Nephron (organoid): ENCODE measurements around the gene PSMD11.
"Not testable (repeated sequence)": the region's sequence is repeated elsewhere in the genome, so short reads cannot be mapped to it uniquely, and the experiment has no call there.

Source experiments
- H3K27ac Mint-ChIP-seq, 3 experiments: 2 replicates each; pipeline ENCODE4 v1.8.0; 2020; ENCODE audit warnings: mixed read lengths in 3 of 3, mild to moderate bottlenecking in 2 of 3, moderate library complexity in 1 of 3
- H3K27me3 Mint-ChIP-seq: 2 replicates; pipeline ENCODE4 v1.8.0; 2021; ENCODE audit warnings: low read depth, mild to moderate bottlenecking, moderate library complexity, mixed read lengths
- H3K36me3 Mint-ChIP-seq: 2 replicates; pipeline ENCODE4 v1.8.0; 2020; ENCODE audit warnings: low read depth, mixed read lengths
- H3K4me1 Mint-ChIP-seq: 2 replicates; pipeline ENCODE4 v1.8.0; 2020; ENCODE audit warnings: mixed read lengths
- H3K4me3 Mint-ChIP-seq, 3 experiments: 2 replicates each; pipeline ENCODE4 v1.8.0; 2020; ENCODE audit warnings: mild to moderate bottlenecking in 3 of 3, mixed read lengths in 3 of 3, moderate library complexity in 2 of 3
- H3K9me3 Mint-ChIP-seq: 2 replicates; pipeline ENCODE4 v1.8.0; 2020; ENCODE audit warnings: mixed read lengths
- TF ChIP-seq, protein P1 (sequence below), 3 experiments: fragments of 200-600 bp; sonication (generic); IDR thresholded peaks; one replicate each; pipeline ENCODE4 v1.5.0; 2021; ENCODE audit warnings: antibody characterized with exemption in 3 of 3; ENCODE audit not compliant: unreplicated experiment in 3 of 3

Gene PSMD11

DNA sequence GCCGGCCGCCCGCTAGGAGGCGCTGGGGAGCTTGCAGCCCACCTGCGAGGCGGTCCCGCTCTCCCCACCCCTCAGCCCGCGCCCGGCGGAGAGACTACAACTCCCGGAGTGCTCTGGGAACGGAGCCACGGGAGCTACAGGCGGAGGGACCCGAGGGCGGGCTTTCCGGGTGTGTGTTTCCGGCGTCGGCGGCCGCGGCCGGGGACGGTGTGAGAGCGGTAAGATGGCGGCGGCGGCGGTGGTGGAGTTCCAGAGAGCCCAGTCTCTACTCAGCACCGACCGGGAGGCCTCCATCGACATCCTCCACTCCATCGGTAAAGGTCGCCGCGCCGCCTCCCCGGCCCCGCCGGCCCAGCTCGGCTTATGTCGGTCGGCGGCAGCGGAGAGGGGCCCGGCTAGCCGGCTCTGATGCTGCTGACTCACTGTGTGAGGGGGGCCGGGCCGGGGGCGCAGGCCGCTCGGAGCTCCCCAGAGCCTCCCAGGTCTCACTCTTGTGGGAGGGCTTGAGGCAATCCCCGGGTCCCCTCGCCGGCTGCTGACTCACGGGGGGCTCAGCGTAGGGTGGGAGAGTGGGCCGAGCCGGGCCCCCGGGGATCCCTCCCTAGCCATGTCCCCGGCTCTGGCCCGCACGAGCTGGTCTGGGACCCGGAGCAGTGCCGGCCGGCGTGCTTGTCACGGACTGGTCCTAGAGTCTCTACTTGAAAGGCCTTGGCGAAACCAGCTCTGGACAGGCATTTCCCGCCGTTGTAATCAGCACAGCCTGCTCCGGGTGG is at the start of gene PSMD11:
Gene PSMD11, plus strand, starts transcription at position 210 of the 773 bp plus-strand sequence. Its CDS starts 14 bp downstream, at position 224.
- TF ChIP-seq, protein P1, sequence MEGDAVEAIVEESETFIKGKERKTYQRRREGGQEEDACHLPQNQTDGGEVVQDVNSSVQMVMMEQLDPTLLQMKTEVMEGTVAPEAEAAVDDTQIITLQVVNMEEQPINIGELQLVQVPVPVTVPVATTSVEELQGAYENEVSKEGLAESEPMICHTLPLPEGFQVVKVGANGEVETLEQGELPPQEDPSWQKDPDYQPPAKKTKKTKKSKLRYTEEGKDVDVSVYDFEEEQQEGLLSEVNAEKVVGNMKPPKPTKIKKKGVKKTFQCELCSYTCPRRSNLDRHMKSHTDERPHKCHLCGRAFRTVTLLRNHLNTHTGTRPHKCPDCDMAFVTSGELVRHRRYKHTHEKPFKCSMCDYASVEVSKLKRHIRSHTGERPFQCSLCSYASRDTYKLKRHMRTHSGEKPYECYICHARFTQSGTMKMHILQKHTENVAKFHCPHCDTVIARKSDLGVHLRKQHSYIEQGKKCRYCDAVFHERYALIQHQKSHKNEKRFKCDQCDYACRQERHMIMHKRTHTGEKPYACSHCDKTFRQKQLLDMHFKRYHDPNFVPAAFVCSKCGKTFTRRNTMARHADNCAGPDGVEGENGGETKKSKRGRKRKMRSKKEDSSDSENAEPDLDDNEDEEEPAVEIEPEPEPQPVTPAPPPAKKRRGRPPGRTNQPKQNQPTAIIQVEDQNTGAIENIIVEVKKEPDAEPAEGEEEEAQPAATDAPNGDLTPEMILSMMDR (IDR thresholded peaks at IDR 0.05; ENCODE audit: unreplicated experiment in 3 of 3), result peak in 2 of 3 experiments; percentile 96 to 99
- Mint-ChIP-seq H3K4me1 (peaks cover 21% of the 10 kb centered on the region), H3K4me3 (peak within 1 kb of the TSS; percentile 95 to 97 (median 96)), H3K27ac (peak within 1 kb of the TSS; percentile 53 to 91 (median 86)), H3K9me3 (no peaks in the 10 kb centered on the region), H3K27me3 (peaks cover 8% of the 10 kb centered on the region), H3K36me3 (peaks cover 20% of the 10 kb centered on the region)

DNA sequence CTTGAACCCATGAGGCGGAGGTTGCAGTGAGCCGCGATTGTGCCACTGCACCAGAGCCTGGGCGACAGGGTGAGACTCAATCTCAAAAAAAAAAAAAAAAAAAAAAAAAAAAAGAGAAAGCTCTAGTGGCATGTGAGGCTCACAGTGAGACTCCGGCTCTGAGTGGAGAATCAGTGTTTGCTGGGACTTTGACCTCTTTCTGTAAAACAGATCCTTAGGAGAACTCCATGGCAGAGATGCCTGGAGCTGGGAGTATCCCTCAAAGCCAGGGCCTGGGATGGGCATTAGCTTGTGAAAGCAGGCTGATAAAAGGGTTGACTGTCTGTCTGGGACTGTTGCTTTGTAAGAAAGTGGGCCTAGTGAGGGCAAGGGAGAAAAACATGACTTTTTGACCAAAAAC is 48.0 kb upstream of the PSMD11 start:
- Mint-ChIP-seq H3K9me3 (no peaks in the 10 kb centered on the region), H3K27me3 (no peaks in the 10 kb centered on the region), H3K4me1 (no peaks in the 10 kb centered on the region), H3K36me3 (peaks cover 10% of the 10 kb centered on the region), H3K27ac (peak overlapping the region in 2 of 3 experiments; percentile 66 to 77), H3K4me3 (no peak overlapping the region)
- TF ChIP-seq, protein P1 (IDR thresholded peaks at IDR 0.05; ENCODE audit: unreplicated experiment in 3 of 3), result no peak

DNA sequence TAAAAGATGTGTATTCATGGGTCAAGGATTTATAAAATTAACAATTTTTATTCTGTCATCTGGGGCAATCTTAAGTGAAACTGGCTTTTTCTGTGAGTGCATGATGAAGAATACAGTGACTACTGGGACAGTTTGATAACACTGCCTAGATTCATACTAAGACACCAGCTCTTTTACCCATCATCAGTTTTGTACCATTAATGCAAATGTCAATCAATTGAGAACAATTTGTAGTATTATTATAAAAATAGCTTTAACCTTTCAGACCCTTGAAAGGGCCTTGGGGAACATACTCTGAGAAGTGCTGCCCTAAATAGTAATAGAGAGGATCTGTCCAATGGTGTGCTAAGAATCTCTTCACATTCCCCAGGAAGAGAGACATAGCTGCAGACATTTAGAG is 45.4 kb upstream of the PSMD11 start:
- H3K27ac Mint-ChIP-seq, result no peak overlapping the region
- no peak overlapping the region for H3K4me3 Mint-ChIP-seq
- no peaks in the 10 kb centered on the region for H3K4me1 Mint-ChIP-seq
- peaks cover 3% of the 10 kb centered on the region for H3K36me3 Mint-ChIP-seq
- no peaks in the 10 kb centered on the region for H3K9me3 Mint-ChIP-seq
- no peaks in the 10 kb centered on the region for H3K27me3 Mint-ChIP-seq
- TF ChIP-seq, protein P1 (IDR thresholded peaks at IDR 0.05; ENCODE audit: unreplicated experiment in 3 of 3), result no peak

DNA sequence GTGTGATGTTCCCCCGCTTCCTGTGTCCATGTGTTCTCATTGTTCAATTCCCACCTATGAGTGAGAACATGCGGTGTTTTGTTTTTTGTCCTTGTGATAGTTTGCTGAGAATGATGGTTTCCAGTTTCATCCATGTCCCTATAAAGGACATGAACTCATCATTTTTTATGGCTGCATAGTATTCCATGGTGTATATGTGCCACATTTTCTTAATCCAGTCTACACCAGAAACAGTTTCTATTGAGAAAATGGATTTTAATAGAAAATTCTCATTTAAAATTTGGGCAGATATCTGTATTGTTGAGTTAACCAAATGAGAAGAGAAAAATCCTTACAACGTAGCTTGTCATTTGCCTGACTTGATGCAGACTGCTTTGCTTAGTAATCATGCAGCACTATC is 34.2 kb upstream of the PSMD11 start:
- not testable (repeated sequence) for H3K36me3 Mint-ChIP-seq, H3K9me3 Mint-ChIP-seq, H3K27me3 Mint-ChIP-seq, H3K4me3 Mint-ChIP-seq, H3K27ac Mint-ChIP-seq, H3K4me1 Mint-ChIP-seq

DNA sequence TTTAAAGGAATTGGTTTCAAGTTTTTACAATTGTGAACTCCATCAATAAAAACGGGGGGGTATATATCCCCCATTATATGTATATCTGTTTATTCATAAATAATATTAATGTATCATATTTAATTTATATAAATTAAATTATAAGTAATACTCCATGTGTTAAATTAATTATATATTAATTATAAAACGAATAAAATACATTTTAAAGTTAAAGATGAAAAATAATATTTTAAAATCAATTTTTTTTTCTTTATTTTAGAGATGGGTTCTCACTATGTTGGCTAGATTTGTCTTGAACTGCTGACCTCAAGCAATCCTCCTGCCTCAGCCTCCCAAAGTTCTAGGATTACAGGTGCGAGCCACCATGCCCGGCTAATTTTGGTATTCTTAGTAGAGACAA is 17.4 kb upstream of the PSMD11 start:
- Mint-ChIP-seq H3K4me1 (no peaks in the 10 kb centered on the region), H3K36me3 (peaks cover 15% of the 10 kb centered on the region), H3K27me3 (no peaks in the 10 kb centered on the region), H3K4me3 (no peak overlapping the region), H3K9me3 (peaks cover 14% of the 10 kb centered on the region), H3K27ac (no peak overlapping the region)
- TF ChIP-seq, protein P1 (IDR thresholded peaks at IDR 0.05; ENCODE audit: unreplicated experiment in 3 of 3), result no peak

DNA sequence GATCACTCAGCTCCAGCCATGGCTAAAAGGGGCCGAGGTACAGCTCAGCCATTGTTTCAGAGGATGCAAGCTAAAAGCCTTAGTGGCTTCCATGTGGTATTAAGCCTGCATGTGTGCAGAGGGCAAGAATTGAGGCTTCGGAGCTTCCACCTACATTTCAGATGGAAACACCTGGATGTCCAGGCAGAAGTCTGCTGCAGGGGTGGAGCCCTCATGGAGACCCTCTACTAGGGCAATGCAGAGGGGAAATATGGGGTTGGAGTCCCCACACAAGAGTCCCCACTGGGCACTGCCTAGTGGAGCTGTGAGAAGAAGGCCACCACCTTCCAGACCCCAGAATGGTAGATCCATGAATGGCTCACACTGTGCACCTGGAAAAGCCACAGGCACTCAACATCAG is 14.7 kb upstream of the PSMD11 start:
- Mint-ChIP-seq H3K36me3 (peaks cover 15% of the 10 kb centered on the region), H3K9me3 (peaks cover 14% of the 10 kb centered on the region), H3K4me1 (no peaks in the 10 kb centered on the region), H3K4me3 (no peak overlapping the region), H3K27me3 (no peaks in the 10 kb centered on the region), H3K27ac (no peak overlapping the region)
- TF ChIP-seq, protein P1 (IDR thresholded peaks at IDR 0.05; ENCODE audit: unreplicated experiment in 3 of 3), result no peak
